Measurements from ENCODE around the gene TEAD1. TPM values are rescaled to one million over a fixed set of nuclear protein-coding genes. Genes with fewer than 3 reads are reported as not detected.
A peak's percentile ranks its signal among the peaks of the same experiment; 100 is the strongest.

TEAD1 gene
- total RNA-seq, 1 donor, result 176 TPM

DNA sequence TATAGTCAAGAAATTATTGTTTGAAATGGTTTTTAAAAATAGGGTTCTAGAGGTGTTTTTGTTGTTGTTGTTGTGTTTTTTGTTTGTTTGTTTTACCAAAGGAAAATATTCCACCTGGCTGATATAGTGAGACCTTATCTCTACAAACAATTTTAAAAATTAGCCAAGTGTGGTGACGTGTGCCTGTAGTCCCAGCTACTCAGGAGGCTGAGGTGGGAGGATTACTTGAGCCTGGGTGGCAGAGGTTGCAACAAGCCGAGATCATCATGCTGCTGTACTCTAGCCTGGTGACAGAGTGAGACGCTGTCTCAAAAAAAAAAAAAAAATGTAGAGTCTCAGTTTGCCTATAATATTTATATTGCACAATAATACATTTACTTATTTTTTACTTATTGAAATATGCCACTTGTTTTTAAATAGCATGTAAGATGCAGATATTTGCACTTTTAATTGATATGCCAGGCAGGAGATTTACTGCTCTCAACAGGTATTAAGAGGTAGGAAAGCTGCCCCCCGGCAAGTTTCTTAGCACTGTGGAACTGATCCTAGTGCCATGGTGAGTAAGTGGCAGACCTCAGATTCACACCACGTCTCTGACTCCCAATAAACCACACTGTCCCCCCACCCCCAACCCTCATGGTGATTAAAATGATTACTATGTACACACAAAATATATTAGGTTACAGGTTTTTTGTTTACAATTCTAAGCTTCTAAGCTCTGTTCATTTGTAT is 157.4 kb downstream of the TEAD1 start:
- TF ChIP-seq, protein P1, sequence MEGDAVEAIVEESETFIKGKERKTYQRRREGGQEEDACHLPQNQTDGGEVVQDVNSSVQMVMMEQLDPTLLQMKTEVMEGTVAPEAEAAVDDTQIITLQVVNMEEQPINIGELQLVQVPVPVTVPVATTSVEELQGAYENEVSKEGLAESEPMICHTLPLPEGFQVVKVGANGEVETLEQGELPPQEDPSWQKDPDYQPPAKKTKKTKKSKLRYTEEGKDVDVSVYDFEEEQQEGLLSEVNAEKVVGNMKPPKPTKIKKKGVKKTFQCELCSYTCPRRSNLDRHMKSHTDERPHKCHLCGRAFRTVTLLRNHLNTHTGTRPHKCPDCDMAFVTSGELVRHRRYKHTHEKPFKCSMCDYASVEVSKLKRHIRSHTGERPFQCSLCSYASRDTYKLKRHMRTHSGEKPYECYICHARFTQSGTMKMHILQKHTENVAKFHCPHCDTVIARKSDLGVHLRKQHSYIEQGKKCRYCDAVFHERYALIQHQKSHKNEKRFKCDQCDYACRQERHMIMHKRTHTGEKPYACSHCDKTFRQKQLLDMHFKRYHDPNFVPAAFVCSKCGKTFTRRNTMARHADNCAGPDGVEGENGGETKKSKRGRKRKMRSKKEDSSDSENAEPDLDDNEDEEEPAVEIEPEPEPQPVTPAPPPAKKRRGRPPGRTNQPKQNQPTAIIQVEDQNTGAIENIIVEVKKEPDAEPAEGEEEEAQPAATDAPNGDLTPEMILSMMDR (IDR thresholded peaks at IDR 0.05; ENCODE audit: extremely low read depth, low read depth, low read length), result no peak
- H3K27ac ChIP-seq (ENCODE audit: low read depth, low read length), result no peak overlapping the region
- DNase-seq (ENCODE audit: insufficient read length, low spot score, missing footprints), result no peak
- no peaks in the 10 kb centered on the region for H3K36me3 ChIP-seq (ENCODE audit: insufficient read depth, low read length)
- H3K4me3 ChIP-seq (ENCODE audit: insufficient read depth, low read length), result no peak overlapping the region
- no peak overlapping the region for H3K4me2 ChIP-seq (ENCODE audit: insufficient read depth, low read length)
- peaks cover 92% of the 10 kb centered on the region for H3K79me2 ChIP-seq (ENCODE audit: insufficient read depth, low read length)
- H2AFZ ChIP-seq (ENCODE audit: low read length), result no peak overlapping the region
- peaks cover 65% of the 10 kb centered on the region for H4K20me1 ChIP-seq (ENCODE audit: insufficient read depth, low read length)
- no peaks in the 10 kb centered on the region for H3K9me3 ChIP-seq (ENCODE audit: low read depth, low read length)
- peaks cover 37% of the 10 kb centered on the region for H3K4me1 ChIP-seq (ENCODE audit: insufficient read depth, low read length)
- H3K27me3 ChIP-seq (ENCODE audit: insufficient read depth, low read length), result no peaks in the 10 kb centered on the region

DNA sequence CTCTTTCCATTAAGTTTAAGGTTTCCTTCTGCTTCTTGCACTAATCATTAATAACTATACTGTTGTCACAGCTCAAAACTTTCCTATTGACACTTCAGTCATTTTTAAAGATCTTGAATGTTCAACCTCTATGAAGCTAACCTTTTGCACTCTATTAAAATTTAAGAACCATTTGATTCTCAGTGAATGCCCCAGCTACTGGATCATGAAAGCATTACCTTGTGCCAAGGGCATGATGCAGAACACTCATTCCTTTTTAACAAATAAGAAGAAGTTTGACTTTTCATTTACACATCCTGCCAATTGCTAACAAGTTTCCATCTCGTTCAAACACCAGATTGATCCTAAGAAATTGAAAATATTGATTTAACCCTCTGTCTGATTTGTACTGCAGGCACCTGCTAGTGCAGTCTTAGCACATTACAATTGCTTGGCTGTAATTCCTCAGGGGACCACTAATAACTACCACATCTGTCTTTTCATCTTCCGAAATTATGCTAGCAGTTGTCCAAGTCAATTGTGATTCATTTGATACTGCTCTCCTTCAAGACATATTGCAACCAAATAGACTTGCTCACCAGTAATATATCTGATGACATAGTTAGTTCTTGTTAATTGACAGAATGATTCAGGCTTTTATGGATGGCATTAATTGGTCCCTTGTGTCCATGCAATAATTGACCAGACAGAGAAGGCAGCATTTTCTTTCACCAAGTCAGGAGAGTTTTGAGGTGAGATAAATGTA is 158.4 kb downstream of the TEAD1 start:
- Histone ChIP-seq H3K27ac (ENCODE audit: low read depth, low read length) (peak overlapping the region; percentile 11), H3K9me3 (ENCODE audit: low read depth, low read length) (no peaks in the 10 kb centered on the region), H4K20me1 (ENCODE audit: insufficient read depth, low read length) (peaks cover 56% of the 10 kb centered on the region), H2AFZ (ENCODE audit: low read length) (no peak overlapping the region), H3K79me2 (ENCODE audit: insufficient read depth, low read length) (peaks cover 92% of the 10 kb centered on the region), H3K4me2 (ENCODE audit: insufficient read depth, low read length) (no peak overlapping the region), H3K4me1 (ENCODE audit: insufficient read depth, low read length) (peaks cover 27% of the 10 kb centered on the region), H3K27me3 (ENCODE audit: insufficient read depth, low read length) (no peaks in the 10 kb centered on the region), H3K4me3 (ENCODE audit: insufficient read depth, low read length) (no peak overlapping the region), H3K36me3 (ENCODE audit: insufficient read depth, low read length) (no peaks in the 10 kb centered on the region)
- TF ChIP-seq, protein P1 (IDR thresholded peaks at IDR 0.05; ENCODE audit: extremely low read depth, low read depth, low read length), result no peak
- no peak for DNase-seq (ENCODE audit: insufficient read length, low spot score, missing footprints)

DNA sequence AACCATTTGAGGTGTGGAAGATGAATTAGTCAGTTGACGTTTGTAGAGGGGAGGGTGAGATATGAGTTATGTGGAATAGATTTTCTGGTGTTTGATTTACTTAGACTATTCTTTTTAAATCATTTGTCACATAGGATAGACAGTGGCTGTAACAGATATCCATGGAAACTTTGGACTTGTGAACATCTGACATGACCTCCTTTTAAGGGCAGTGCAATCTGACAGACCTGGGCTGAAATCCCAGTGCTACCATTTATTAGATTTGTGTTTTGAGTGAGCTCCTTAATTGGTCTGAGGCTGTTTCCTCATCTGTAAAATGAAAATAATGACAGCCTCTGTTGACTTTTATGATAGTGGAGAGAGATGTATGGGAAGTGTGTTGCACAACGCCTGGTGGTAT is 159.9 kb downstream of the TEAD1 start:
- TF ChIP-seq, protein P1 (IDR thresholded peaks at IDR 0.05; ENCODE audit: extremely low read depth, low read depth, low read length), result no peak
- Histone ChIP-seq H3K4me2 (ENCODE audit: insufficient read depth, low read length) (no peak overlapping the region), H2AFZ (ENCODE audit: low read length) (no peak overlapping the region), H3K36me3 (ENCODE audit: insufficient read depth, low read length) (no peaks in the 10 kb centered on the region), H3K4me3 (ENCODE audit: insufficient read depth, low read length) (no peak overlapping the region), H3K4me1 (ENCODE audit: insufficient read depth, low read length) (peaks cover 26% of the 10 kb centered on the region), H3K27ac (ENCODE audit: low read depth, low read length) (no peak overlapping the region), H3K9me3 (ENCODE audit: low read depth, low read length) (no peaks in the 10 kb centered on the region), H3K27me3 (ENCODE audit: insufficient read depth, low read length) (no peaks in the 10 kb centered on the region), H3K79me2 (ENCODE audit: insufficient read depth, low read length) (peaks cover 98% of the 10 kb centered on the region), H4K20me1 (ENCODE audit: insufficient read depth, low read length) (peaks cover 47% of the 10 kb centered on the region)
- DNase-seq (ENCODE audit: insufficient read length, low spot score, missing footprints), result no peak

DNA sequence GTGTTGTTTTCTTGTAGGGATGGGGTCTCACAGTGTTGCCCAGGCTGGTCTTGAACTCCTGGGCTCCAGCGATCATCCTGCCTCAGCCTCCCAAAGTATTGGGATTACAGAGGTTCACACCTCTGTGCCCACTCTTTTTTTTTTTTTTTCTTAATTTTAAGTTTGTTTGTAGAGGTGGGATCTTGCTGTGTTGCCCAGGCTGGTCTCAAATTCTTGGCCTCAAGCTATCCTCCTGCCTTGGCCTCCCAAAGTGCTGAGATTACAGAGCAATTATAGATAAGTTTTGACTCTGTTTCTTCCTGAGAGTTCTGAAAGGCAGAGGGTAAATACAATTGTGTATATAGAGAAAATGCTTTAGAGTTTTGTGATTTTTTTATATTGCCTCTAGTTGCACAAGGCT is 160.4 kb downstream of the TEAD1 start:
- no peaks in the 10 kb centered on the region for H3K9me3 ChIP-seq (ENCODE audit: low read depth, low read length)
- no peak overlapping the region for H3K4me3 ChIP-seq (ENCODE audit: insufficient read depth, low read length)
- peaks cover 27% of the 10 kb centered on the region for H3K4me1 ChIP-seq (ENCODE audit: insufficient read depth, low read length)
- peaks cover 98% of the 10 kb centered on the region for H3K79me2 ChIP-seq (ENCODE audit: insufficient read depth, low read length)
- peaks cover 46% of the 10 kb centered on the region for H4K20me1 ChIP-seq (ENCODE audit: insufficient read depth, low read length)
- H2AFZ ChIP-seq (ENCODE audit: low read length), result no peak overlapping the region
- no peak for DNase-seq (ENCODE audit: insufficient read length, low spot score, missing footprints)
- H3K27ac ChIP-seq (ENCODE audit: low read depth, low read length), result no peak overlapping the region
- H3K27me3 ChIP-seq (ENCODE audit: insufficient read depth, low read length), result no peaks in the 10 kb centered on the region
- no peaks in the 10 kb centered on the region for H3K36me3 ChIP-seq (ENCODE audit: insufficient read depth, low read length)
- no peak overlapping the region for H3K4me2 ChIP-seq (ENCODE audit: insufficient read depth, low read length)
- TF ChIP-seq, protein P1 (IDR thresholded peaks at IDR 0.05; ENCODE audit: extremely low read depth, low read depth, low read length), result no peak
